Panc1 (cell line): ENCODE data around the gene PPP1R14C.

Experiments used
- POLR2AphosphoS5 ChIP-seq: IDR thresholded peaks from 2 replicates; pipeline ENCODE4 v1.6.1; 2012; ENCODE audit warnings: mild to moderate bottlenecking, low read depth, low read length, moderate library complexity
- SIN3A ChIP-seq: IDR thresholded peaks from 2 replicates; pipeline ENCODE4 v1.6.1; 2012; ENCODE audit warnings: low read depth, mild to moderate bottlenecking, low read length, moderate library complexity, borderline replicate concordance; ENCODE audit not compliant: insufficient read depth
- TCF7L2 ChIP-seq: IDR thresholded peaks from 2 replicates; pipeline ENCODE4 v1.6.1; 2011; ENCODE audit warnings: mild to moderate bottlenecking, low read depth, low read length, inconsistent platforms
- TF ChIP-seq, protein P1 (sequence below): fragments of 450-650 bp; IDR thresholded peaks from 2 replicates; pipeline ENCODE4 v1.5.1; 2017; ENCODE audit warnings: mild to moderate bottlenecking
- TF ChIP-seq, protein P2 (sequence below), 2 experiments: IDR thresholded peaks; 2 replicates each; pipeline ENCODE4 v1.6.1; 2011 to 2012; ENCODE audit warnings: low read depth in 2 of 2, control low read depth in 1 of 2, low read length in 1 of 2, mild to moderate bottlenecking in 1 of 2, moderate library complexity in 1 of 2; ENCODE audit not compliant: insufficient read depth in 1 of 2

DNA sequence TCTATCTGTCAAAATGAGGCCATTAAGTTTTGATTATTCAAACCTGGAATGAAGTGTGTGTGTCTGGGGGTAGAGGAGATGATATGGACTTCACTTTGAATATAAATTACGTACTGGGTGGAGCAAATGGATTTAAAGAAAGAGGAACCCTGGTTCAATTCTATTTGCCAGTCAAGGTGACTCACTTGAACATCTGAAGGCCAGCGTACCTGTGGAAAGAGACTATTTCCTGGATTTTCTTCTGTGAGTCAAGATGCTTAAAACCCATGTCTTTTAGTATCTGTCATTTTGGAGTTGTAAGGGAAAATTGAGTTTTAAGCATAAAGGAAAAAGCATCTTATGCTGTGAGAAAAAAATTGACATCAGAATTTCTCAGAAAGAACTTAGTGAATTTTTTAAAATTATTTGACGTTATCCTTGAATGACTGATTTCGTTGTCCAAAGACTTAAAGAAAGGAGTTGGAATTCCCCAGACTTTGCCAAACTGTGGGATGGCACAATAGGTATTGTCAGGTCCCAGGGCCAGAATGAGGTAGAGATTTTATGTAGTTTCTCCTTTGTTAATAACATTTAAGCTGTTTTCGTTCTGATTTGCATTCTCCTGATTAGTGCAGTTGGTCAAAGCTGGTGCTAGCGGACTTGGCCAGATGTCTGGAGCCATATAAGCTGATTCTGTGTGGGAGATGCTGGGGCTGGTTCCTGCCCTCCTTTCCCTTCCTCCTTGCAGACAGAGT is 2.4 kb upstream of the PPP1R14C start:
- TF ChIP-seq, protein P1, sequence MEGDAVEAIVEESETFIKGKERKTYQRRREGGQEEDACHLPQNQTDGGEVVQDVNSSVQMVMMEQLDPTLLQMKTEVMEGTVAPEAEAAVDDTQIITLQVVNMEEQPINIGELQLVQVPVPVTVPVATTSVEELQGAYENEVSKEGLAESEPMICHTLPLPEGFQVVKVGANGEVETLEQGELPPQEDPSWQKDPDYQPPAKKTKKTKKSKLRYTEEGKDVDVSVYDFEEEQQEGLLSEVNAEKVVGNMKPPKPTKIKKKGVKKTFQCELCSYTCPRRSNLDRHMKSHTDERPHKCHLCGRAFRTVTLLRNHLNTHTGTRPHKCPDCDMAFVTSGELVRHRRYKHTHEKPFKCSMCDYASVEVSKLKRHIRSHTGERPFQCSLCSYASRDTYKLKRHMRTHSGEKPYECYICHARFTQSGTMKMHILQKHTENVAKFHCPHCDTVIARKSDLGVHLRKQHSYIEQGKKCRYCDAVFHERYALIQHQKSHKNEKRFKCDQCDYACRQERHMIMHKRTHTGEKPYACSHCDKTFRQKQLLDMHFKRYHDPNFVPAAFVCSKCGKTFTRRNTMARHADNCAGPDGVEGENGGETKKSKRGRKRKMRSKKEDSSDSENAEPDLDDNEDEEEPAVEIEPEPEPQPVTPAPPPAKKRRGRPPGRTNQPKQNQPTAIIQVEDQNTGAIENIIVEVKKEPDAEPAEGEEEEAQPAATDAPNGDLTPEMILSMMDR = no peak
- TF ChIP-seq POLR2AphosphoS5 (no peak), TCF7L2 (no peak), SIN3A (no peak)
- TF ChIP-seq, protein P2, sequence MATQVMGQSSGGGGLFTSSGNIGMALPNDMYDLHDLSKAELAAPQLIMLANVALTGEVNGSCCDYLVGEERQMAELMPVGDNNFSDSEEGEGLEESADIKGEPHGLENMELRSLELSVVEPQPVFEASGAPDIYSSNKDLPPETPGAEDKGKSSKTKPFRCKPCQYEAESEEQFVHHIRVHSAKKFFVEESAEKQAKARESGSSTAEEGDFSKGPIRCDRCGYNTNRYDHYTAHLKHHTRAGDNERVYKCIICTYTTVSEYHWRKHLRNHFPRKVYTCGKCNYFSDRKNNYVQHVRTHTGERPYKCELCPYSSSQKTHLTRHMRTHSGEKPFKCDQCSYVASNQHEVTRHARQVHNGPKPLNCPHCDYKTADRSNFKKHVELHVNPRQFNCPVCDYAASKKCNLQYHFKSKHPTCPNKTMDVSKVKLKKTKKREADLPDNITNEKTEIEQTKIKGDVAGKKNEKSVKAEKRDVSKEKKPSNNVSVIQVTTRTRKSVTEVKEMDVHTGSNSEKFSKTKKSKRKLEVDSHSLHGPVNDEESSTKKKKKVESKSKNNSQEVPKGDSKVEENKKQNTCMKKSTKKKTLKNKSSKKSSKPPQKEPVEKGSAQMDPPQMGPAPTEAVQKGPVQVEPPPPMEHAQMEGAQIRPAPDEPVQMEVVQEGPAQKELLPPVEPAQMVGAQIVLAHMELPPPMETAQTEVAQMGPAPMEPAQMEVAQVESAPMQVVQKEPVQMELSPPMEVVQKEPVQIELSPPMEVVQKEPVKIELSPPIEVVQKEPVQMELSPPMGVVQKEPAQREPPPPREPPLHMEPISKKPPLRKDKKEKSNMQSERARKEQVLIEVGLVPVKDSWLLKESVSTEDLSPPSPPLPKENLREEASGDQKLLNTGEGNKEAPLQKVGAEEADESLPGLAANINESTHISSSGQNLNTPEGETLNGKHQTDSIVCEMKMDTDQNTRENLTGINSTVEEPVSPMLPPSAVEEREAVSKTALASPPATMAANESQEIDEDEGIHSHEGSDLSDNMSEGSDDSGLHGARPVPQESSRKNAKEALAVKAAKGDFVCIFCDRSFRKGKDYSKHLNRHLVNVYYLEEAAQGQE (IDR thresholded peaks at IDR 0.05; ENCODE audit: insufficient read depth in 1 of 2, low read depth in 2 of 2, low read length in 1 of 2) = no peak
